SK-N-SH treated with all-trans-retinoic acid at 6 μM for 48 hours (cell line): Measurements from ENCODE around the gene PSAT1.

Experiments
- ATAC-seq: fragments of 200-7000 bp; cut with Tn5 transposase; 3 replicates; pipeline ENCODE4 v1.9.1; 2020; ENCODE audit warnings: mild to moderate bottlenecking, moderate library complexity
- ARNTL ChIP-seq: fragments of 450-650 bp; formaldehyde crosslinking; IDR thresholded peaks from 2 replicates; pipeline ENCODE4 v1.5.0; 2020; ENCODE audit warnings: low read depth, mild to moderate bottlenecking, moderate library complexity, borderline replicate concordance
- BACH2 ChIP-seq: fragments of 250-450 bp; sonication (Bioruptor Pico); IDR thresholded peaks from 2 replicates; pipeline ENCODE4 v1.9.0; 2021; ENCODE audit warnings: mild to moderate bottlenecking, borderline replicate concordance
- CREB5 ChIP-seq: fragments of 250-450 bp; sonication (Bioruptor Pico); IDR thresholded peaks from 2 replicates; pipeline ENCODE4 v1.5.1; 2020; ENCODE audit warnings: low read depth, mild to moderate bottlenecking, moderate library complexity
- CSDC2 ChIP-seq: fragments of 250-450 bp; sonication (Bioruptor Pico); IDR thresholded peaks from 2 replicates; pipeline ENCODE4 v1.5.0; 2020; ENCODE audit warnings: mild to moderate bottlenecking, moderate library complexity
- CSRNP3 ChIP-seq: fragments of 250-450 bp; sonication (Bioruptor Pico); IDR thresholded peaks from 2 replicates; pipeline ENCODE4 v1.5.1; 2021; ENCODE audit warnings: mild to moderate bottlenecking, moderate library complexity
- ESRRG ChIP-seq: fragments of 250-450 bp; sonication (Bioruptor Pico); IDR thresholded peaks from 2 replicates; pipeline ENCODE4 v1.6.1; 2021; ENCODE audit warnings: mild to moderate bottlenecking
- GLIS3 ChIP-seq: fragments of 250-450 bp; sonication (Bioruptor Pico); IDR thresholded peaks from 2 replicates; pipeline ENCODE4 v1.5.0; 2020; ENCODE audit warnings: mild to moderate bottlenecking, moderate library complexity
- ISL1 ChIP-seq: fragments of 250-450 bp; sonication (Bioruptor Pico); IDR thresholded peaks from 2 replicates; pipeline ENCODE4 v2.1.2; 2022; ENCODE audit warnings: mild to moderate bottlenecking, moderate library complexity
- OSR1 ChIP-seq: fragments of 250-450 bp; sonication (Bioruptor Pico); IDR thresholded peaks from 2 replicates; pipeline ENCODE4 v1.8.0; 2022; ENCODE audit warnings: moderate library complexity, mild to moderate bottlenecking, inconsistent platforms
- PATZ1 ChIP-seq: fragments of 250-450 bp; sonication (Bioruptor Pico); IDR thresholded peaks from 2 replicates; pipeline ENCODE4 v1.8.0; 2020; ENCODE audit warnings: mild to moderate bottlenecking, moderate library complexity, borderline replicate concordance
- POU6F1 ChIP-seq: fragments of 250-450 bp; sonication (Bioruptor Pico); IDR thresholded peaks from 2 replicates; pipeline ENCODE4 v1.8.0; 2021; ENCODE audit warnings: low read depth, mild to moderate bottlenecking, moderate library complexity, borderline replicate concordance
- PPARA ChIP-seq: fragments of 250-450 bp; sonication (Bioruptor Pico); IDR thresholded peaks from 2 replicates; pipeline ENCODE4 v1.5.0; 2020; ENCODE audit warnings: mild to moderate bottlenecking, borderline replicate concordance
- RARB ChIP-seq: fragments of 250-450 bp; sonication (Bioruptor Pico); IDR thresholded peaks from 2 replicates; pipeline ENCODE4 v1.8.0; 2021; ENCODE audit warnings: mild to moderate bottlenecking, moderate library complexity
- SNAI2 ChIP-seq: fragments of 250-450 bp; sonication (Bioruptor Pico); IDR thresholded peaks from 2 replicates; pipeline ENCODE4 v1.5.0; 2020; ENCODE audit warnings: mild to moderate bottlenecking, moderate library complexity
- TOX ChIP-seq: fragments of 250-450 bp; sonication (Bioruptor Pico); IDR thresholded peaks from 2 replicates; pipeline ENCODE4 v1.8.0; 2021; ENCODE audit warnings: mild to moderate bottlenecking, moderate library complexity, borderline replicate concordance
- TSHZ2 ChIP-seq: fragments of 250-450 bp; sonication (Bioruptor Pico); IDR thresholded peaks from 2 replicates; pipeline ENCODE4 v1.5.0; 2020; ENCODE audit warnings: mild to moderate bottlenecking, moderate library complexity
- ZFP3 ChIP-seq: fragments of 250-450 bp; sonication (Bioruptor Pico); IDR thresholded peaks from 2 replicates; pipeline ENCODE4 v1.5.0; 2020; ENCODE audit warnings: mild to moderate bottlenecking, moderate library complexity
- ZFP30 ChIP-seq: fragments of 450-650 bp; formaldehyde crosslinking; IDR thresholded peaks from 2 replicates; pipeline ENCODE4 v1.5.0; 2022; ENCODE audit warnings: mild to moderate bottlenecking, moderate library complexity
- ZNF565 ChIP-seq: fragments of 450-650 bp; formaldehyde crosslinking; conservative IDR thresholded peaks from 2 replicates; pipeline ENCODE4 v1.5.0; 2020; ENCODE audit warnings: low read depth, mild to moderate bottlenecking, moderate library complexity
- ZNF8 ChIP-seq: fragments of 450-650 bp; formaldehyde crosslinking; IDR thresholded peaks from 2 replicates; pipeline ENCODE4 v1.5.0; 2020; ENCODE audit warnings: mild to moderate bottlenecking, moderate library complexity

PSAT1 gene

GRCh38 chr9:78368236-78368635 lies 71.3 kb downstream of the PSAT1 start:
- TF ChIP-seq ESRRG (CRISPR knock-in tag) (no peak), BACH2 (no peak), PPARA (CRISPR knock-in tag) (no peak), GLIS3 (CRISPR knock-in tag) (no peak), SNAI2 (CRISPR knock-in tag) (no peak), ZNF8 (CRISPR knock-in tag) (no peak), ZFP3 (CRISPR knock-in tag) (no peak), RARB (no peak), CSDC2 (CRISPR knock-in tag) (no peak), POU6F1 (CRISPR knock-in tag) (no peak), ZFP30 (CRISPR knock-in tag) (no peak), CREB5 (CRISPR knock-in tag) (no peak), ISL1 (CRISPR knock-in tag) (no peak), ARNTL (CRISPR knock-in tag) (no peak)
- ATAC-seq: no peak

GRCh38 chr9:78369639-78370219 lies 72.8 kb downstream of the PSAT1 start:
- ATAC-seq: peak; percentile 97
- TF ChIP-seq ZFP3 (CRISPR knock-in tag) (peak; percentile 93), TOX (CRISPR knock-in tag) (no peak)

GRCh38 chr9:78370991-78371390 lies 74.1 kb downstream of the PSAT1 start:
- TF ChIP-seq POU6F1 (CRISPR knock-in tag) (no peak), OSR1 (CRISPR knock-in tag) (no peak), PATZ1 (CRISPR knock-in tag) (no peak), TOX (CRISPR knock-in tag) (no peak), ZFP30 (CRISPR knock-in tag) (no peak), ARNTL (CRISPR knock-in tag) (no peak), ISL1 (CRISPR knock-in tag) (no peak), CSDC2 (CRISPR knock-in tag) (no peak), SNAI2 (CRISPR knock-in tag) (no peak), ZNF8 (CRISPR knock-in tag) (no peak), ZFP3 (CRISPR knock-in tag) (no peak), CSRNP3 (no peak), TSHZ2 (CRISPR knock-in tag) (no peak), ZNF565 (CRISPR knock-in tag) (no peak)
- ATAC-seq: no peak
